ENCODE data around the gene RAN. TPM values are rescaled to one million over a fixed set of nuclear protein-coding genes. Genes with fewer than 3 reads are reported as not detected.

RAN gene
- total and polyA plus RNA-seq, 9 of the 15 experiments (the other 6 are each of a cell fraction or from before 2014, with no cell fraction given) = 1,687 to 3,820 (median 2,300) TPM

- no peak for TF ChIP-seq ZBTB1 (CRISPR knock-in tag; IDR thresholded peaks at IDR 0.05; ENCODE audit: borderline replicate concordance, low read depth)
- peak; percentile 70; the same call in 1 of the 2 replicates for TF ChIP-seq ZBTB7A (IDR thresholded peaks at IDR 0.05; ENCODE audit: borderline replicate concordance, control insufficient read depth, low read depth, low read length)
- no peak for TF ChIP-seq NR2F6 (CRISPR knock-in tag; IDR thresholded peaks at IDR 0.05)
- TF ChIP-seq BRD4 (IDR thresholded peaks at IDR 0.05) = peak; percentile 79
- TF ChIP-seq, protein P1, sequence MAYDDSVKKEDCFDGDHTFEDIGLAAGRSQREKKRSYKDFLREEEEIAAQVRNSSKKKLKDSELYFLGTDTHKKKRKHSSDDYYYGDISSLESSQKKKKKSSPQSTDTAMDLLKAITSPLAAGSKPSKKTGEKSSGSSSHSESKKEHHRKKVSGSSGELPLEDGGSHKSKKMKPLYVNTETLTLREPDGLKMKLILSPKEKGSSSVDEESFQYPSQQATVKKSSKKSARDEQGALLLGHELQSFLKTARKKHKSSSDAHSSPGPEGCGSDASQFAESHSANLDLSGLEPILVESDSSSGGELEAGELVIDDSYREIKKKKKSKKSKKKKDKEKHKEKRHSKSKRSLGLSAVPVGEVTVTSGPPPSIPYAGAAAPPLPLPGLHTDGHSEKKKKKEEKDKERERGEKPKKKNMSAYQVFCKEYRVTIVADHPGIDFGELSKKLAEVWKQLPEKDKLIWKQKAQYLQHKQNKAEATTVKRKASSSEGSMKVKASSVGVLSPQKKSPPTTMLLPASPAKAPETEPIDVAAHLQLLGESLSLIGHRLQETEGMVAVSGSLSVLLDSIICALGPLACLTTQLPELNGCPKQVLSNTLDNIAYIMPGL (CRISPR knock-in tag; IDR thresholded peaks at IDR 0.05) = no peak
- no peak for TF ChIP-seq KDM4B (IDR thresholded peaks at IDR 0.05; ENCODE audit: borderline replicate concordance in 2 of 2, low read depth in 1 of 2)
- TF ChIP-seq STAT5B (CRISPR knock-in tag; IDR thresholded peaks at IDR 0.05) = no peak
- TF ChIP-seq COPS2 (conservative IDR thresholded peaks at IDR 0.05) = no peak
- no peak for TF ChIP-seq GABPA (tag; conservative IDR thresholded peaks at IDR 0.05; ENCODE audit: low read depth)
- peak; percentile 9 for TF ChIP-seq RBM25 (IDR thresholded peaks at IDR 0.05; ENCODE audit: low read depth, low read length, severe bottlenecking)
- no peak for TF ChIP-seq ZNF3 (CRISPR knock-in tag; IDR thresholded peaks at IDR 0.05)
- TF ChIP-seq MTF1 (CRISPR knock-in tag; IDR thresholded peaks at IDR 0.05; ENCODE audit: borderline replicate concordance) = no peak
- TF ChIP-seq RBBP5 (IDR thresholded peaks at IDR 0.05; ENCODE audit: borderline replicate concordance, insufficient read depth, low read length, poor library complexity, severe bottlenecking) = no peak
- no peak for TF ChIP-seq TAF15 (IDR thresholded peaks at IDR 0.05; ENCODE audit: low read depth, low read length)
- TF ChIP-seq ZNF551 (CRISPR knock-in tag; IDR thresholded peaks at IDR 0.05) = no peak
- no peak for TF ChIP-seq PHB (CRISPR knock-in tag; IDR thresholded peaks at IDR 0.05)
- no peak for TF ChIP-seq BACH1 (tag; IDR thresholded peaks at IDR 0.05)
- TF ChIP-seq CREB3L1 (IDR thresholded peaks at IDR 0.05; ENCODE audit: borderline replicate concordance, low read depth) = 0 out of 2 replicates have a peak, but pooled peaks have one; percentile 11
- no peak for TF ChIP-seq ZNF586 (CRISPR knock-in tag; conservative IDR thresholded peaks at IDR 0.05)
- TF ChIP-seq SRSF7 (optimal IDR thresholded peaks at IDR 0.05; ENCODE audit: low read depth, low read length) = no peak
- no peak for TF ChIP-seq CLOCK (CRISPR knock-in tag; IDR thresholded peaks at IDR 0.05; ENCODE audit: borderline replicate concordance)
- TF ChIP-seq TSC22D4 (tag; IDR thresholded peaks at IDR 0.05) = no peak
These were observed 1.2 kb upstream of the RAN start (continued) for GRCh38 chr12:130870442-130871285.

Measured in K562 (cell line).